A375 (cell line): ENCODE results near the gene SFTPD. TPM values are rescaled to one million over a fixed set of nuclear protein-coding genes. Genes with fewer than 3 reads are reported as not detected.

Experiments used
- total RNA-seq: library from RNA; depleted of rRNA; stranded (reverse); fragments of >200 nt; shearing (Covaris generic); gene quantifications from 2 replicates; pipeline ENCODE4 v1.2.3, GENCODE V29; 2014; rRNA removed

The SFTPD gene
- total RNA-seq, result not detected in 2 replicates

DNA sequence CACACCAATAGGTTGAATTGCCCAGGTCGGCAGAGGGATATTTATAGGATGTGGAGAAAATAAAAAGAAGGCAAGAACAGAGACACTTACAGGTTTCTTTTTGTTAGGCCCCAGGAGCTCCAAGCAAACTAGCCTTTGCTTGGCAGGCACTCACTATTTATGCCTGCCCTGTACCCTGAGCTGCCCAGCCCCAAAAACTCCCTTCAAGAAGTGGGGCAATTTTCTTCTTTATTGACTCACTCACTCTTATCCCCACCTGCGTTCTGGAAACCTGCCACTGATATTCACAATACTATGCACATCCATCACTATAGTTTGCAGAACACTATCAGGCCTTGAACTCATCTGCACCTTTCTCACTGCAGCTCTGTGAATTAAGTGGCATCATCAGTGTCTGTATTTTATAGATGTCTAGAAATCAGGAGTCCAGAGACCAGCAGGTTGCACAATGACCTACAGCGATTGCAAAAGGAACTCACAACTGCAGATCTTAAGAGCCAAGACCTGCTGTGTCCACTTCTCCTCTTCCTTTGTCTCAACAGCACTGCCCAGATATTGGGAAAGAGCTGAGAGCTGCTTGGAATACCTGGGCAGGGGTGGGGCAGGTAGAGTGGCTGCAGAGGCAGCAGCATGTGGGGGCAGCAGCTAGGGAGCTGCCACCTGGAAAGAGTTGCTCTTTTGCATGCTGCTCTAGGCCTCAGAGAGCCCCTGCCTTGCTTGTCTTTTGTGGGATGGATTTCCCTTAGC is at the start of gene SFTPD:
Gene SFTPD, minus strand, starts transcription at position 130 of the 747 bp plus-strand sequence. CDS start 2,446 bp downstream, outside the sequence.

Other genes starting within 250 kb of the SFTPD start
- 0.42 and 0.91 TPM in 2 replicates for gene NUTM2B, start 245.9 kb downstream of the SFTPD start, total RNA-seq
- gene NUTM2E, start 122.4 kb downstream of the SFTPD start, total RNA-seq, result not detected in 2 replicates
- 10.3 and 18.3 TPM in 2 replicates for gene TMEM254, start 129.6 kb upstream of the SFTPD start, total RNA-seq
- 0.34 TPM in 1 of 2 replicates, not detected in the other for gene PLAC9, start 183.6 kb upstream of the SFTPD start, total RNA-seq